OCI-LY3 (cell line): ENCODE data around the gene MAP3K5.

Experiments used
- CTCF ChIP-seq: fragments of 200-600, 300-600 bp; sonication (generic); IDR thresholded peaks from 2 replicates; pipeline ENCODE4 v1.5.1; 2014; ENCODE audit warnings: antibody characterized with exemption, low read length, low read depth
- EZH2phosphoT487 ChIP-seq: fragments of 200-600 bp; shearing (Covaris generic); IDR thresholded peaks from 2 replicates; pipeline ENCODE4 v1.6.1; 2018; ENCODE audit warnings: antibody characterized with exemption, mixed run types, low read depth

DNA sequence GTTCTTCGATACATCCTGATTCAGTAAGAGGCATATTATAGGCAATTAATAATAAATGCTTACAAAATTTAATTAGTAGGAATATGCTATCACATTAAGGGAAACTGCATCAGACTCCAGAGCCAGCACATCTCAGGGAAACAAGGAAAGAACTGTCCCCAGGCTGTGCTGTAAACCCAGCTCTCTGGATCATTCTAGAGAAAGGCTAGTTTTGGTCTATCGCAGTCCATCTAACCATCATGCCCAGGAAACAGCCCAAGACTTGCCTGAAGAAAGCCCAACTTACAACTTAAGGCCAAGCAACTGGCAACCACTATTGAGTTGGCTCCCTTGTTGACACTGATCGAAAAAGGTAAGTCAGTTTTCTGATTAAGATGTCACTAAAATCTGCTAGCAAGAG, 11.3 kb downstream of the MAP3K5 start:
- no peak for TF ChIP-seq CTCF
- TF ChIP-seq EZH2phosphoT487: no peak
